Measurements from ENCODE around the gene RBBP6.
"Not testable (repeated sequence)": the region's sequence is repeated elsewhere in the genome, so short reads cannot be mapped to it uniquely, and the experiment has no call there.

Gene RBBP6, protein sequence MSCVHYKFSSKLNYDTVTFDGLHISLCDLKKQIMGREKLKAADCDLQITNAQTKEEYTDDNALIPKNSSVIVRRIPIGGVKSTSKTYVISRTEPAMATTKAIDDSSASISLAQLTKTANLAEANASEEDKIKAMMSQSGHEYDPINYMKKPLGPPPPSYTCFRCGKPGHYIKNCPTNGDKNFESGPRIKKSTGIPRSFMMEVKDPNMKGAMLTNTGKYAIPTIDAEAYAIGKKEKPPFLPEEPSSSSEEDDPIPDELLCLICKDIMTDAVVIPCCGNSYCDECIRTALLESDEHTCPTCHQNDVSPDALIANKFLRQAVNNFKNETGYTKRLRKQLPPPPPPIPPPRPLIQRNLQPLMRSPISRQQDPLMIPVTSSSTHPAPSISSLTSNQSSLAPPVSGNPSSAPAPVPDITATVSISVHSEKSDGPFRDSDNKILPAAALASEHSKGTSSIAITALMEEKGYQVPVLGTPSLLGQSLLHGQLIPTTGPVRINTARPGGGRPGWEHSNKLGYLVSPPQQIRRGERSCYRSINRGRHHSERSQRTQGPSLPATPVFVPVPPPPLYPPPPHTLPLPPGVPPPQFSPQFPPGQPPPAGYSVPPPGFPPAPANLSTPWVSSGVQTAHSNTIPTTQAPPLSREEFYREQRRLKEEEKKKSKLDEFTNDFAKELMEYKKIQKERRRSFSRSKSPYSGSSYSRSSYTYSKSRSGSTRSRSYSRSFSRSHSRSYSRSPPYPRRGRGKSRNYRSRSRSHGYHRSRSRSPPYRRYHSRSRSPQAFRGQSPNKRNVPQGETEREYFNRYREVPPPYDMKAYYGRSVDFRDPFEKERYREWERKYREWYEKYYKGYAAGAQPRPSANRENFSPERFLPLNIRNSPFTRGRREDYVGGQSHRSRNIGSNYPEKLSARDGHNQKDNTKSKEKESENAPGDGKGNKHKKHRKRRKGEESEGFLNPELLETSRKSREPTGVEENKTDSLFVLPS (N-terminal part only)

DNA sequence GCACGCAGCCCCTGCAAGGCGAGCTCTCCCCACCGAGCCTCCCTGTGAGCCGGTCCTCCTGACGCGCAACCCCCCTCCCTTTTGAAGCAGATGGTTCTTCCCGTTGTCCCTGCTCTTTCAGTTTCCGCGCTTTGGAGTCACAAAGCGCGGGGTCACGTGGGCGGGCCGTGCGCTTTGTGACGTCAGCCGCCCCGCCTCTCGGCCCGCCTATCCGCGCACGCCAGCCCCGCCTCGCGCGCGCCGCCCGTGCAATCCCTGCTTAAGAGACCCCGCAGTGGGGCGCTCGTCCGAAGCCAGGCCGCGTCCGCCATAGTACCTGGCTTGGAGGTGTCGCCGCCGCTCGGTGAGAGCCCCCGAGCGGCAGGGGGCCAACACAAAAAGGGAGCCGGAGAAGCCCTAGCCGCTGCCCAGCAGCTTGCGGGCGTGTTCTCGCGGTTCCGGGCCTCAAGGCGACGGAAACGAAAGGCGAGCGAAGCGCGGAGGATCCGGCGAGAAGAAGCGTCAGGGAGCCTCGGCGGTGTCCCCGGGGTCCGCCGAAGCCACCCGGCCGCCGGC is at the start of gene RBBP6:
RBBP6 (plus strand) TSS at position 272 of the 555 bp plus-strand sequence. CDS start 1,061 bp downstream, outside the sequence.
- Histone ChIP-seq H3K36me3 (ENCODE audit: insufficient read depth, low read length) (no peaks in the 10 kb centered on the region), H3K27ac (ENCODE audit: low read depth, low read length) (peak within 1 kb of the TSS; percentile 97), H3K4me1 (ENCODE audit: insufficient read depth, low read length) (peaks cover 21% of the 10 kb centered on the region), H3K4me3 (ENCODE audit: low read depth in 1 of 2, low read length in 2 of 2) (peak within 1 kb of the TSS; percentile 94 to 99), H3K27me3 (ENCODE audit: control insufficient read depth in 1 of 2, insufficient read depth in 2 of 2, low read length in 2 of 2) (no peaks in the 10 kb centered on the region), H3K9ac (ENCODE audit: low read length) (peak within 1 kb of the TSS; percentile 94), H3K9me3 (ENCODE audit: low read length) (no peaks in the 10 kb centered on the region)

DNA sequence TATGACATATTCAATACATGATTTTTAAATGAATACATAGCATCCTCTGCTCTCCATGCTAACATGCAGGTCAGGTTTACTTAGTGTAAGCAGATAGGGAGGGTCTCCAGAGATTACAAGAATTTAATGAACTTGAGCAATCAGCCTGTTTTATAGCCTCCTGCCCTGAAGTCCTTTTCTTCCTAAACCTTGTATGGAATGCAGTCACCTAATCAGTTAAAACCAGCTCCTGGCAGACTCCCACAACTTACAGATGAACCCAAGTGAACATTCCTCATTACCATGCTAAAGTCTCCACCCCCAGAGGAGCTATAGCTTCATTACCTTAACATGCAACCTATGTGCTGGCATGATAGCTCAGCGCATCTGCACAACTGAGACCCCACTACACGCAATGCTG is 48.5 kb upstream of the RBBP6 start:
- no peaks in the 10 kb centered on the region for H3K36me3 ChIP-seq (ENCODE audit: insufficient read depth, low read length)
- H3K27me3 ChIP-seq (ENCODE audit: control insufficient read depth in 1 of 2, insufficient read depth in 2 of 2, low read length in 2 of 2) = no peaks in the 10 kb centered on the region
- H3K27ac ChIP-seq (ENCODE audit: low read depth, low read length) = no peak overlapping the region
- H3K4me1 ChIP-seq (ENCODE audit: insufficient read depth, low read length) = no peaks in the 10 kb centered on the region
- H3K9ac ChIP-seq (ENCODE audit: low read length) = no peak overlapping the region
- no peaks in the 10 kb centered on the region for H3K9me3 ChIP-seq (ENCODE audit: low read length)
- no peak overlapping the region for H3K4me3 ChIP-seq (ENCODE audit: low read depth in 1 of 2, low read length in 2 of 2)

DNA sequence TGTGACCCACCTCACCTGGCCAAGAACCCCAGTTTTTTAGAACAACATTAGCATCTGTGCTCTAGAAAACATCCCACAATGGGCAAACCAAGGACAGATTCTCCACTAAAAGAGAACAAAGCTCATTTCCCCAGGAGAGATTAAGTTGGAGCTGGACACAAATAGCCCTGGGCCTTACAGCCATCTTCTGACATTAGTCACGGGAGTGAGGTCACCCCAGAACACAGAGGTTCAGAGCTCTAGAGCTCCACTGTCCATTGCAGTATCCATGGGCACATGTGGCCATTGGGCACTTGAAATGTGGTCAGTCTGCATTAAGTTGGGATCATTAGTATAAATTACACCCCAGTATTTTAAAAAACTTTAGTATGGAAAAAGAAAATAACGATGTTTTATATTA is 47.6 kb upstream of the RBBP6 start:
- H3K27ac ChIP-seq (ENCODE audit: low read depth, low read length) = no peak overlapping the region
- no peaks in the 10 kb centered on the region for H3K9me3 ChIP-seq (ENCODE audit: low read length)
- H3K27me3 ChIP-seq (ENCODE audit: control insufficient read depth in 1 of 2, insufficient read depth in 2 of 2, low read length in 2 of 2) = no peaks in the 10 kb centered on the region
- H3K4me3 ChIP-seq (ENCODE audit: low read depth in 1 of 2, low read length in 2 of 2) = no peak overlapping the region
- H3K9ac ChIP-seq (ENCODE audit: low read length) = no peak overlapping the region
- no peaks in the 10 kb centered on the region for H3K36me3 ChIP-seq (ENCODE audit: insufficient read depth, low read length)
- H3K4me1 ChIP-seq (ENCODE audit: insufficient read depth, low read length) = no peaks in the 10 kb centered on the region

DNA sequence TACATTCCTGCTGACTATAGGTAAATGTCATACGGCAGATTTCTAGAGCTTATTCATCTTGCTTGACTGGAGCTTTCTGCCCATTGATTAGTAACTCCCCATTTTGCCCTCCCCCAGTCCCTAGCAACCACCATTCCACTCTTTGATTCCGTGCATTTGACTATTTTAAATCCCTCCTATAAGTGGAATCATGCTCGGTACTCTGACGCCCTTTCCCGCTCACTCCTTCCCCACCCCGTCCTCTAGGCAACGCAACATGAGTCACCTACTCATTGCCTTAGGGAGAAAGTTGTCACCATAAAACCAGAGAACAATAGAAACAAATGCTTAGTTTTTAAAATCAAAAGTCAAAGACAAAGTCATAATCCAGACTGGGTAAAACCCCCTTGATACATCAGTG is 45.5 kb upstream of the RBBP6 start:
- Histone ChIP-seq H3K4me3 (ENCODE audit: low read depth in 1 of 2, low read length in 2 of 2) (no peak overlapping the region), H3K36me3 (ENCODE audit: insufficient read depth, low read length) (no peaks in the 10 kb centered on the region), H3K27me3 (ENCODE audit: control insufficient read depth in 1 of 2, insufficient read depth in 2 of 2, low read length in 2 of 2) (no peaks in the 10 kb centered on the region), H3K27ac (ENCODE audit: low read depth, low read length) (no peak overlapping the region), H3K9me3 (ENCODE audit: low read length) (no peaks in the 10 kb centered on the region), H3K9ac (ENCODE audit: low read length) (no peak overlapping the region), H3K4me1 (ENCODE audit: insufficient read depth, low read length) (no peaks in the 10 kb centered on the region)

DNA sequence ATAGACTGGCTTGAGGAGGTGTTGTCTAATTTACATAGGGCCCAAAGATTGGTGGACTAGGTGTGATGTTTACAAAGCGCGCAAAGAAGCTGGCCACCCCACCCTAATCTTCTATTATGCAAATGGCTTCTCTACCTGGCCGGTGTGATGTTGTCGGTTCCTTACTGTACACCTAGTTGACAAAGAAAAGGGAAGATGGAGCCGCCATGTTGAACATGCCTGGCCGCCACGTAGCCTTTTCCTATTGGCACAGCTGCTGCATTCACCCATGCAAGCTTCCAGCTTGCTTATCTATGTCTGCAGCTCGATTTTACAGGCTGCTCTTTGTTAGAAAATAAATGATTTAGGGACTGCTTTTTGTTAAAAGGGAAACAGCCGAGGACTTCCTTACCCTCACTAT is 44.2 kb upstream of the RBBP6 start:
- not testable (repeated sequence) for H3K9ac ChIP-seq (ENCODE audit: low read length); H3K9me3 ChIP-seq (ENCODE audit: low read length); H3K27ac ChIP-seq (ENCODE audit: low read depth, low read length); H3K27me3 ChIP-seq (ENCODE audit: control insufficient read depth in 1 of 2, insufficient read depth in 2 of 2, low read length in 2 of 2); H3K36me3 ChIP-seq (ENCODE audit: insufficient read depth, low read length); H3K4me1 ChIP-seq (ENCODE audit: insufficient read depth, low read length); H3K4me3 ChIP-seq (ENCODE audit: low read depth in 1 of 2, low read length in 2 of 2)

DNA sequence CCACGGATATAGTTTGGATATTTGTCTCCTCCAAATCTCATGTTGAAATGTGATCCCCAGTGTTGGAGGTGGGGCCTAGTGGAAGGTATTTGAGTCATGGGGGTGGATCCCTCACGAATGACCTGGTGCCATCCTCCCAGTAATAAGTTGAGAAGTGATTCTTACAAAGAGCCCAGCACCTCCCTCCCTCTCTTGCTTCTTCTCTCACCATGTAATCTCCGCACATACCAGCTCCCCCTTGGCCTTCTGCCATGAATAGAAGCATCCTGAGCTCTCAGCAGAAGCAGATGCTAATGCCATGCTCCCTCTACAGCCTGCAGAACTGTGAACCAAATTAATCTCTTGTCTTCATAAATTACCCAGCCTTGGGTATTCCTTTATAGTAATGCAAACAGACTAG is 41.9 kb upstream of the RBBP6 start:
- no peaks in the 10 kb centered on the region for H3K36me3 ChIP-seq (ENCODE audit: insufficient read depth, low read length)

DNA sequence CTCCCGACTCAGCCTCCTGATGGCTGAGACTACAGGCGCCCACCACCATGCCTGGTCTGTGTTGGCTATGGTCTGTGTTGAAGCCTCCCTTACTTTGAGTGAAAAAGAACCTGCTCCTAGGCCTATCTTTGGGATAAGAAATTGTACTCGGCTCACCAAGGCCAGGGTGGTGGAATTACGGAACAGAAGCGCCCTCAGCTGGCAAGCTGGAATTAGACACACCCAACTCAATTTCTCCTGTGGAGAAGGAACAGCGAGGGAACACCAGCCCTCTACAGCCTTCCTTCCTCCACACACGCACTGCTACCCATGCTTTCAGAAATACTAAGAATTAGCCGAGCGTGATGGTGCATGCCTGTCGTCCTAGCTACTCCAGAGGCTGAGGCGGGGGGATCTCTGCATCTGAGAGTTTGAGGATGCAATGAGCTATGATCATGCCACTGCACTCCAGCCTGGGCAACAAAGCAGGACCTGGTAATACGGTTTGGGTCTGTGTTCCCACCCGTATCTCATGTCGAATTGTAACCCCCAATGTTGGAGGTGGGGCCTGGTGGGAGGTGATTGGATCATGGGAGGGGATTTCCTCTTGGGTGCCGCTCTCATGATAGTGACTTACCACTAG is 40.1 kb upstream of the RBBP6 start:
- no peaks in the 10 kb centered on the region for H3K36me3 ChIP-seq (ENCODE audit: insufficient read depth, low read length)
- H3K9ac ChIP-seq (ENCODE audit: low read length) = no peak overlapping the region
- H3K9me3 ChIP-seq (ENCODE audit: low read length) = no peaks in the 10 kb centered on the region
- H3K4me3 ChIP-seq (ENCODE audit: low read depth in 1 of 2, low read length in 2 of 2) = no peak overlapping the region
- no peaks in the 10 kb centered on the region for H3K27me3 ChIP-seq (ENCODE audit: control insufficient read depth in 1 of 2, insufficient read depth in 2 of 2, low read length in 2 of 2)
- H3K27ac ChIP-seq (ENCODE audit: low read depth, low read length) = no peak overlapping the region
- H3K4me1 ChIP-seq (ENCODE audit: insufficient read depth, low read length) = no peaks in the 10 kb centered on the region

More for the DNA sequence above, 41.9 kb upstream of the RBBP6 start:
- no peaks in the 10 kb centered on the region for H3K27me3 ChIP-seq (ENCODE audit: control insufficient read depth in 1 of 2, insufficient read depth in 2 of 2, low read length in 2 of 2)
- H3K4me3 ChIP-seq (ENCODE audit: low read depth in 1 of 2, low read length in 2 of 2) = no peak overlapping the region
- H3K9me3 ChIP-seq (ENCODE audit: low read length) = no peaks in the 10 kb centered on the region
- H3K4me1 ChIP-seq (ENCODE audit: insufficient read depth, low read length) = no peaks in the 10 kb centered on the region
- H3K9ac ChIP-seq (ENCODE audit: low read length) = no peak overlapping the region
- H3K27ac ChIP-seq (ENCODE audit: low read depth, low read length) = no peak overlapping the region

DNA sequence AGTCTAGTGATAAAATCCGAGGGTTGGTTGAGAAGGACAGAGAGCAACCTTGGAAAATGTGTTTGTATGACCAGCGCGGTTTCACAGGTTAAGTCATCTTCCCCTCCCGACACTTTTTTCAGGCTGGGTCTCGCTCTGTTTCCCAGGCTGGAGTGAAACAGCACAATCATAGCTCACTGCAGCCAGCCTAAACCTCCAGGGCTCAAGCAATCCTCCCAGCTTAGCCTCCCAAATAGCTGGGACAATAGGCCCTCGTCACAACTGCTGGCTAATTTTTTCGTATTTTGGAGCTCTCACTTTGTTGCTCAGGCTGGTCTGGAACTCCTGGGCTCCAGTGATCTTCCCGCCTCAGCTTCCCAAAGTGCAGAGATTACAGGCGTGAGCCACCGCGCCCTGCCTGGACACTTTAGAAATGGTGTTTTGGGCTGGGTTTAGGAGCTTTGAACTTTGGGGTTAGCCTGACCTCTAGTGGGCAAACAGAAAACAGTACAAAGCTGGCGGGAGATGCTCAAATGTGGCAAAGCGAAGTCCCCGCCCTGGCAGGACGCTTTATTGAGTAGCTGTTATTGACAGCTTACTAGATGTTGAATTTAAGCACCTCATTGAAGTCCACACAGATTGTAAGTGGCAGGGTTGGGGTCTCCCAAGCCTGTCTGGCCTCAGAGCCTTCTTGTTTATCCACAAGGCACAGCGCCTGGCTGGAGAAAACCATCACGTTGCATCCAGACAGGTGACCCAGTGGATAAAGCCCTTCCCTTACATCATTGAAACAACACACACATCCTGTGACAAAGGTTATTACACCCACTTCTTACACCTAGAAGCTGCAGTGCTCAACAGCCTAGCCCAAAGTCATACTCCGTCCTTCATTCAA is 34.7 kb upstream of the RBBP6 start:
- no peaks in the 10 kb centered on the region for H3K9me3 ChIP-seq (ENCODE audit: low read length)
- H3K4me1 ChIP-seq (ENCODE audit: insufficient read depth, low read length) = no peaks in the 10 kb centered on the region
- no peaks in the 10 kb centered on the region for H3K27me3 ChIP-seq (ENCODE audit: control insufficient read depth in 1 of 2, insufficient read depth in 2 of 2, low read length in 2 of 2)
- H3K36me3 ChIP-seq (ENCODE audit: insufficient read depth, low read length) = no peaks in the 10 kb centered on the region
- no peak overlapping the region for H3K4me3 ChIP-seq (ENCODE audit: low read depth in 1 of 2, low read length in 2 of 2)
- no peak overlapping the region for H3K27ac ChIP-seq (ENCODE audit: low read depth, low read length)
- no peak overlapping the region for H3K9ac ChIP-seq (ENCODE audit: low read length)

DNA sequence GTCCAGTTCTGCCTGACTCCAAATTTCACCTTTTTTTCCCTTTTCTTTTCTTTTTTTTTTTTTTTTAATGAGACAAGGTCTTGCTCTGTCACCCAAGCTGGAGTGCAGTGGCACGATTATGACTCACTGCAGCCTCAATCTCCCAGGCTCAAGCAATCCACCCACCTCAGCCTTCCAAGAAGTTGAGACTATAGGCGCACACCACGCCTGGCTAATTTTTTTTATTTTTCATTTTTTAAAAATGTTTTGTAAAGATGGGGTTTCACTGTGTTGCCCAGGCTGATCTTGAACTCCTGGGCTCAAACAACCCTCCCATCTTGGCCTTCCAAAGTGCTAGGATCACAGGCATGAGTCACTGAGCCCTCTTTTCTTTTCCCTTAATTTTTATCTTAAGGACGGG is 33.4 kb upstream of the RBBP6 start:
- Histone ChIP-seq H3K36me3 (ENCODE audit: insufficient read depth, low read length) (no peaks in the 10 kb centered on the region), H3K4me1 (ENCODE audit: insufficient read depth, low read length) (no peaks in the 10 kb centered on the region), H3K9ac (ENCODE audit: low read length) (no peak overlapping the region), H3K27me3 (ENCODE audit: control insufficient read depth in 1 of 2, insufficient read depth in 2 of 2, low read length in 2 of 2) (no peaks in the 10 kb centered on the region), H3K9me3 (ENCODE audit: low read length) (no peaks in the 10 kb centered on the region), H3K27ac (ENCODE audit: low read depth, low read length) (no peak overlapping the region), H3K4me3 (ENCODE audit: low read depth in 1 of 2, low read length in 2 of 2) (no peak overlapping the region)

DNA sequence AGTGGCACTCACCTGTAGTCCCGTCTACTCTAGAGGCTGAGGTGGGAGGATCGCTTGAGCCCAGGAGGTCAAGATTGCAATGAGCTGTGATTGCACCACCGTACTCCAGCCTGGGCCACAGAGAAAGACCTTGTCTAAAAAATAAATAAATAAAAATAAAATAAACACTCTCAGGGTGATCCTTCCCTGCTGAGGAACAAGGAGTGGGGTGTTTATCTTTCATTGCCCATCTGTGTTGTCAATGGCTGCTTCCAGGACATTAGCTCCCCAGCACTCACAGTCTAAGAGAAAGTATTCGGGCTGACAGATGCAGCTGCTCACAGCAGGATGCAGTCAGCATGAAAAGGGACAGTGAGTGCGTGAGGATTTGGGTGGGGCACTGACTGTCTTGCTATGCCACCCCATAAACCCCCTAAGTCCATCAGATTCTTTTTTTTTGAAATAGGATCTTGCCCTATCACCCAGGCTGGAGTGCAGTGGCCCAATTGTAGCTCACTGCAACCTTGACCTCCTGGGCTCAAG is 31.3 kb upstream of the RBBP6 start:
- Histone ChIP-seq H3K9ac (ENCODE audit: low read length) (no peak overlapping the region), H3K27me3 (ENCODE audit: control insufficient read depth in 1 of 2, insufficient read depth in 2 of 2, low read length in 2 of 2) (no peaks in the 10 kb centered on the region), H3K9me3 (ENCODE audit: low read length) (no peaks in the 10 kb centered on the region), H3K4me1 (ENCODE audit: insufficient read depth, low read length) (no peaks in the 10 kb centered on the region), H3K4me3 (ENCODE audit: low read depth in 1 of 2, low read length in 2 of 2) (no peak overlapping the region), H3K36me3 (ENCODE audit: insufficient read depth, low read length) (no peaks in the 10 kb centered on the region), H3K27ac (ENCODE audit: low read depth, low read length) (no peak overlapping the region)
